ENCODE measurements around the gene WDR47.

GRCh38 chr1:109061183-109061582 is 19.3 kb upstream of the WDR47 start:
- no peak for TF ChIP-seq POU6F1 (CRISPR knock-in tag; IDR thresholded peaks at IDR 0.05; ENCODE audit: borderline replicate concordance, low read depth)
- no peak for TF ChIP-seq RARB (CRISPR knock-in tag; IDR thresholded peaks at IDR 0.05)
- no peak for TF ChIP-seq OSR1 (CRISPR knock-in tag; IDR thresholded peaks at IDR 0.05)
- no peak for TF ChIP-seq ZFP30 (CRISPR knock-in tag; IDR thresholded peaks at IDR 0.05)
- no peak for TF ChIP-seq ISL1 (CRISPR knock-in tag; IDR thresholded peaks at IDR 0.05)
- TF ChIP-seq ARNTL (CRISPR knock-in tag; IDR thresholded peaks at IDR 0.05; ENCODE audit: borderline replicate concordance, low read depth) = no peak
- no peak for TF ChIP-seq ZFP3 (CRISPR knock-in tag; IDR thresholded peaks at IDR 0.05)
- TF ChIP-seq CREB5 (CRISPR knock-in tag; IDR thresholded peaks at IDR 0.05; ENCODE audit: low read depth) = no peak
- TF ChIP-seq PPARA (CRISPR knock-in tag; IDR thresholded peaks at IDR 0.05; ENCODE audit: borderline replicate concordance) = no peak
- no peak for TF ChIP-seq ZNF70 (CRISPR knock-in tag; IDR thresholded peaks at IDR 0.05)
- TF ChIP-seq BACH2 (CRISPR knock-in tag; IDR thresholded peaks at IDR 0.05; ENCODE audit: borderline replicate concordance) = no peak
- no peak for TF ChIP-seq GLIS3 (CRISPR knock-in tag; IDR thresholded peaks at IDR 0.05)
- no peak for TF ChIP-seq CSDC2 (CRISPR knock-in tag; IDR thresholded peaks at IDR 0.05)
- TF ChIP-seq ZNF8 (CRISPR knock-in tag; IDR thresholded peaks at IDR 0.05) = no peak
